ENCODE measurements around the gene MEPCE. TPM values are rescaled to one million over a fixed set of nuclear protein-coding genes. Genes with fewer than 3 reads are reported as not detected.

MEPCE gene
- total RNA-seq, 4 donors from 2014 or later: 38.5 to 50.4 (median 39.6) TPM

DNA sequence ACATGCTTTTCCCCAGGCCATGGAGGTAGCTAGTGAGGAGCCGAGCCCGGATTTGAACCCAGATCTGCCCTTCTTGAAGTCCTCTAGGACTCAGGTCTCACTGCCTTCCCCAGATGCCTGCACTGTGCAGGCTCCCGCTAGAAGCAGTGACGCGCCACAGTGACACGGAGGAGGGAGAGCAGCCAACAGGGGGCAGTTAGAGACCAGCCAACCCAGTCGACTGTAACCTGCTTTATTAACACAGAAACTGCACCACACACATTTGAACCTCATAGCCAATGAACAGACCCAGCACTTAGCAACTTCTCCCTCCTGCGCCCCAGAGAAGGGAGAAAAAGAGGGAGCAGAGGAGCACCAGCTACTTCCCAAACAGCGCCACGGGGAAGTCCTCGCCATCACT is 29.0 kb upstream of the MEPCE start:
- H3K4me3 ChIP-seq: no peak overlapping the region
- DNase-seq (ENCODE audit: low spot score in 2 of 2): no peak

GRCh38 chr7:100401811-100402210 is 27.8 kb upstream of the MEPCE start:
- no peaks in the 10 kb centered on the region for H3K27me3 ChIP-seq
- 80% methylated on average over 5 of the region's 5 CpGs for WGBS
- H3K27ac ChIP-seq: no peak overlapping the region
- H3K9me3 ChIP-seq: no peaks in the 10 kb centered on the region
- H3K4me3 ChIP-seq: no peak overlapping the region
- H3K36me3 ChIP-seq: peaks cover 2% of the 10 kb centered on the region
- TF ChIP-seq POLR2A (IDR thresholded peaks at IDR 0.05): no peak
- DNase-seq (ENCODE audit: low spot score in 2 of 2): no peak
- H3K4me1 ChIP-seq: peaks cover 5% of the 10 kb centered on the region

More for the DNA sequence above, 29.0 kb upstream of the MEPCE start:
- H3K9me3 ChIP-seq: no peaks in the 10 kb centered on the region
- H3K27ac ChIP-seq: no peak overlapping the region
- WGBS: 88% methylated on average over 11 of the region's 11 CpGs
- peaks cover 5% of the 10 kb centered on the region for H3K4me1 ChIP-seq
- H3K27me3 ChIP-seq: no peaks in the 10 kb centered on the region
- TF ChIP-seq POLR2AphosphoS5 (IDR thresholded peaks at IDR 0.05): no peak
- TF ChIP-seq CTCF (IDR thresholded peaks at IDR 0.05): no peak
- TF ChIP-seq POLR2A (IDR thresholded peaks at IDR 0.05): no peak
- TF ChIP-seq EP300 (IDR thresholded peaks at IDR 0.05): no peak
- H3K36me3 ChIP-seq: peaks cover 2% of the 10 kb centered on the region

GRCh38 chr7:100402241-100402640 is 27.4 kb upstream of the MEPCE start:
- no peak for TF ChIP-seq EP300 (IDR thresholded peaks at IDR 0.05)
- TF ChIP-seq POLR2A (IDR thresholded peaks at IDR 0.05): no peak
- TF ChIP-seq POLR2AphosphoS5 (IDR thresholded peaks at IDR 0.05): no peak
- TF ChIP-seq CTCF (IDR thresholded peaks at IDR 0.05): no peak
- peaks cover 2% of the 10 kb centered on the region for H3K4me1 ChIP-seq
- no peaks in the 10 kb centered on the region for H3K27me3 ChIP-seq
- peaks cover 2% of the 10 kb centered on the region for H3K36me3 ChIP-seq
- no peak overlapping the region for H3K4me3 ChIP-seq
- H3K9me3 ChIP-seq: no peaks in the 10 kb centered on the region
- WGBS: 100% methylated on average over 2 of the region's 2 CpGs
- no peak for DNase-seq (ENCODE audit: low spot score in 2 of 2)
- H3K27ac ChIP-seq: no peak overlapping the region

DNA sequence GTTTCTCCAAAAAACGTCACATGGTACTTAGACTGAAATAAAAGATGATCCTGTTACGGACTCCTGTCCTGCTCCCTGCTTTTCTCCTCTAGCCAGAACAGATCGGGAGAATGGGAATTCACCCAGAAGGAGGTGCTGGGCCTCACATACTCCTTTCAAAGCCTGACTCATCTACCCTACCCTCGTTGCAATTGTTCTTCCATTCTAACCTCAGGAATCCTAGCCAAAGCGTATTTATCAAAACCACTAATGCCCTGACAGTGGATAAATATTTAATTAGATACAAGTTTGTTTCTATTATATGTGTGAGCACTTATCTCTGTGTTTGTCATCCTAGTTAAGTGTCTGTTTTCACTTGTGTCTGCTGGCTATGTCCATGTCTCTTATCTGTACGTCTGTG is 22.9 kb upstream of the MEPCE start:
- no peaks in the 10 kb centered on the region for H3K9me3 ChIP-seq
- WGBS: 73% methylated on average over 6 of the region's 6 CpGs
- no peak overlapping the region for H3K4me3 ChIP-seq
- H3K36me3 ChIP-seq: peaks cover 2% of the 10 kb centered on the region
- DNase-seq (ENCODE audit: low spot score in 2 of 2): no peak
- H3K27ac ChIP-seq: no peak overlapping the region
- no peaks in the 10 kb centered on the region for H3K4me1 ChIP-seq
- no peaks in the 10 kb centered on the region for H3K27me3 ChIP-seq
- TF ChIP-seq POLR2A (IDR thresholded peaks at IDR 0.05) (no peak), POLR2AphosphoS5 (IDR thresholded peaks at IDR 0.05) (no peak), CTCF (IDR thresholded peaks at IDR 0.05) (no peak), EP300 (IDR thresholded peaks at IDR 0.05) (no peak)

- H3K4me3 ChIP-seq: no peak overlapping the region
- no peak overlapping the region for H3K27ac ChIP-seq
- peaks cover 2% of the 10 kb centered on the region for H3K36me3 ChIP-seq
- DNase-seq (ENCODE audit: low spot score in 2 of 2): no peak
- TF ChIP-seq CTCF (IDR thresholded peaks at IDR 0.05) (peak; percentile 22 to 49), EP300 (IDR thresholded peaks at IDR 0.05) (no peak), POLR2AphosphoS5 (IDR thresholded peaks at IDR 0.05) (no peak), POLR2A (IDR thresholded peaks at IDR 0.05) (no peak)
- H3K4me1 ChIP-seq: no peaks in the 10 kb centered on the region
- no peaks in the 10 kb centered on the region for H3K27me3 ChIP-seq
- WGBS: 66% methylated on average over 12 of the region's 12 CpGs
- no peaks in the 10 kb centered on the region for H3K9me3 ChIP-seq
These were observed 22.1 kb upstream of the MEPCE start for GRCh38 chr7:100407285-100408180.

Data from suprapubic skin (tissue), 4 donors.